Mesothelial cell of epicardium (in vitro differentiated cells): ENCODE results near the gene CLASP1. TPM values are rescaled to one million over a fixed set of nuclear protein-coding genes. Genes with fewer than 3 reads are reported as not detected.
"Not testable (repeated sequence)": the region's sequence is repeated elsewhere in the genome, so short reads cannot be mapped to it uniquely, and the experiment has no call there.

Experiments used
- DNase-seq, 2 experiments: peaks; one replicate each; pipeline ENCODE4 v3.0.0; 2021; ENCODE audit warnings: low spot score in 2 of 2; ENCODE audit not compliant: unreplicated experiment in 2 of 2
- H3K27ac Mint-ChIP-seq: 2 replicates; pipeline ENCODE4 v1.8.0; 2021; ENCODE audit warnings: mixed read lengths
- H3K27me3 Mint-ChIP-seq: 2 replicates; pipeline ENCODE4 v1.8.0; 2021; ENCODE audit warnings: low read depth, mixed read lengths
- H3K36me3 Mint-ChIP-seq: 2 replicates; pipeline ENCODE4 v1.8.0; 2021; ENCODE audit warnings: mixed read lengths
- H3K4me1 Mint-ChIP-seq: 2 replicates; pipeline ENCODE4 v1.8.0; 2021; ENCODE audit warnings: mixed read lengths
- H3K4me3 Mint-ChIP-seq: 2 replicates; pipeline ENCODE4 v1.8.0; 2021; ENCODE audit warnings: mild to moderate bottlenecking, moderate library complexity, mixed read lengths
- H3K9me3 Mint-ChIP-seq: 2 replicates; pipeline ENCODE4 v1.8.0; 2021; ENCODE audit warnings: mixed read lengths
- total RNA-seq: library from RNA; stranded (reverse); gene quantifications from 3 replicates; pipeline ENCODE4 v1.2.1, GENCODE V29; 2021
- TF ChIP-seq, protein P1 (sequence below): fragments of 200-600 bp; sonication (generic); IDR thresholded peaks from one replicate; pipeline ENCODE4 v1.5.0; 2021; ENCODE audit warnings: antibody characterized with exemption; ENCODE audit not compliant: unreplicated experiment

Gene CLASP1
- total RNA-seq, 1 donor from 2014 or later: 99.8 TPM

DNA sequence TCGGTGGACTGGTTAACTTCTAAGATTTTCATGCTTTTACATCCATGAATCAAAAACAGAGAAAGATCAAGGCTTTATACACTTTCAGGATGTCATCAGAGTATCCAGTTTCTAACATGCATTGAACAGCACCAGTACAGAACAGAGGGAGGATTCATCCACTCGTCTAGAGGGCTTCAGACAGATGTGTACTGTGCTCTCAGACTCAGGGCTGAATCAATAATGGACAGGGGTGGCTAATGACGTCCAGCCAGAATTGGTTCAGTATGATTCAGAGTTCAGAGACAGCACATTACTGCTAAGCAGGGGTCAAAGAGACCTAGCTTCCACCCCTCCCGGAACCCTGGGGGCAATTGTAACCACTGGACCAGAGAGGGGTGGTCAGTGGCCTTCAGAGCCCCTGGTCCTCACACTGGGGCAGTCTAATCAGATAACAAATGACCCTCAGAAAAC lies 81.3 kb downstream of the CLASP1 start:
- Mint-ChIP-seq H3K27me3 (no peaks in the 10 kb centered on the region), H3K4me1 (peaks cover 33% of the 10 kb centered on the region), H3K4me3 (no peak overlapping the region), H3K27ac (no peak overlapping the region), H3K9me3 (peaks cover 6% of the 10 kb centered on the region), H3K36me3 (peaks cover 6% of the 10 kb centered on the region)
- no peak for DNase-seq
- TF ChIP-seq, protein P1, sequence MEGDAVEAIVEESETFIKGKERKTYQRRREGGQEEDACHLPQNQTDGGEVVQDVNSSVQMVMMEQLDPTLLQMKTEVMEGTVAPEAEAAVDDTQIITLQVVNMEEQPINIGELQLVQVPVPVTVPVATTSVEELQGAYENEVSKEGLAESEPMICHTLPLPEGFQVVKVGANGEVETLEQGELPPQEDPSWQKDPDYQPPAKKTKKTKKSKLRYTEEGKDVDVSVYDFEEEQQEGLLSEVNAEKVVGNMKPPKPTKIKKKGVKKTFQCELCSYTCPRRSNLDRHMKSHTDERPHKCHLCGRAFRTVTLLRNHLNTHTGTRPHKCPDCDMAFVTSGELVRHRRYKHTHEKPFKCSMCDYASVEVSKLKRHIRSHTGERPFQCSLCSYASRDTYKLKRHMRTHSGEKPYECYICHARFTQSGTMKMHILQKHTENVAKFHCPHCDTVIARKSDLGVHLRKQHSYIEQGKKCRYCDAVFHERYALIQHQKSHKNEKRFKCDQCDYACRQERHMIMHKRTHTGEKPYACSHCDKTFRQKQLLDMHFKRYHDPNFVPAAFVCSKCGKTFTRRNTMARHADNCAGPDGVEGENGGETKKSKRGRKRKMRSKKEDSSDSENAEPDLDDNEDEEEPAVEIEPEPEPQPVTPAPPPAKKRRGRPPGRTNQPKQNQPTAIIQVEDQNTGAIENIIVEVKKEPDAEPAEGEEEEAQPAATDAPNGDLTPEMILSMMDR: no peak

DNA sequence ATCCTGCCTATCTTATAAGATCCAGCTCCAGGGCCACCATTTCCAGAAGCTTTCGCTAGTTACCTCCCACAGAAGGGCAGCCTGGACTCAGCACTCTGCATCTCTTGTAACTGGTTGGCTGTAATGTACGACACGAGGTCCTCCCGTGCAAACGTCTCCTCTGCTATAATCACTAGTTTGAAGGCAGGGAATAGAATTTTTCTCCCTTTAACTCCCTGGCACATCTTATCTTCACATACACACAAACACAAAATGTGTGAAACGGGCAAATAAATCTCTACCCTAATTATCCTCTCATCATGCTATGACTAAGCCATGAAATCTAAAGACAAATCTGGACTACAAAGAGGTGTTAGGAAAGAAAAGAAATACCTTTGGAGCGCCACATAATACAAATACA lies 81.8 kb downstream of the CLASP1 start:
- Mint-ChIP-seq H3K36me3 (peaks cover 6% of the 10 kb centered on the region), H3K4me1 (peaks cover 34% of the 10 kb centered on the region), H3K27me3 (no peaks in the 10 kb centered on the region), H3K27ac (no peak overlapping the region), H3K9me3 (peaks cover 6% of the 10 kb centered on the region), H3K4me3 (no peak overlapping the region)
- DNase-seq: no peak
- TF ChIP-seq, protein P1: no peak

DNA sequence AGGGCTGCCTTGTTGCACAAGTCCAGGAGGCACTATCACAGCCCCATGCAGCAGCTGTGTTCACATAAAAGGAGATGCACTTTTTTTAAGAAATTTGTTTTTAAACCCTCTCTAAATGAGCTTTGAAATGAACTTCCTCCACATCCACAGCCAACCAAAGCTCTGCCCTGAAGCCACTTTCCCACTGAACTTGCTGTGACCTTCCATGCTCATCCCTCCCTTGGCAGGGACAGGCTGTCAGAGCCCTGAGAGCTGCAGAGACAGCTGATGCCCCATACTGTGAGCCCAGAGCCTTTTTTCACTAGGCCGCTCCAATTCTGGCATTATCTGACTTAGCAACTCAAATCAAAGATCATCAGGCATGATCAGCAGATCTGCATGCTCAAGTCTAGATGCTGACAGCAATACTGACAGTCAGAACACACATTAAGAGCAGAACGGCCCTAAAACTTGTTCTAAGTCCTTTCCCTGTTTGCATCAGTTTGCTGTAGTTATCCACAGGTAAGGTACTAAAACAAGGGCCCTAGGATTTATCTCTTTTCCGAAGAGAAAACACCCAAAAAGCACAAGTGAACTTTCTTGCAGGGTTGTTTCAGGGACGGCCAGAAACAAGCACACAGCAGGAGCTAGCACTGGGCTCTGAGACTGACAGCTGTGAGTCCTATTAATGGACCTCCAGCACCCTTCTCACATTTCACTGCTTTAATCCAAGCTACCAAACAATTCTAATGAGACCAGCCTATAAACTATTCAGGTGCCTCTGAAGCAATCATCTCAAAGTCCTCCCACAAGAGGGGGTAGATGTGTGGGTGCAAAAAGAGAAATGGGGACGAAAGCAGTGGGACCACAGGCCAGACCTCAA lies 83.6 kb downstream of the CLASP1 start:
- peaks cover 6% of the 10 kb centered on the region for H3K9me3 Mint-ChIP-seq
- no peak overlapping the region for H3K4me3 Mint-ChIP-seq
- H3K36me3 Mint-ChIP-seq: peaks cover 3% of the 10 kb centered on the region
- peak overlapping the region; percentile 84 for H3K27ac Mint-ChIP-seq
- H3K4me1 Mint-ChIP-seq: peaks cover 34% of the 10 kb centered on the region
- no peaks in the 10 kb centered on the region for H3K27me3 Mint-ChIP-seq
- DNase-seq: no peak
- TF ChIP-seq, protein P1: no peak

DNA sequence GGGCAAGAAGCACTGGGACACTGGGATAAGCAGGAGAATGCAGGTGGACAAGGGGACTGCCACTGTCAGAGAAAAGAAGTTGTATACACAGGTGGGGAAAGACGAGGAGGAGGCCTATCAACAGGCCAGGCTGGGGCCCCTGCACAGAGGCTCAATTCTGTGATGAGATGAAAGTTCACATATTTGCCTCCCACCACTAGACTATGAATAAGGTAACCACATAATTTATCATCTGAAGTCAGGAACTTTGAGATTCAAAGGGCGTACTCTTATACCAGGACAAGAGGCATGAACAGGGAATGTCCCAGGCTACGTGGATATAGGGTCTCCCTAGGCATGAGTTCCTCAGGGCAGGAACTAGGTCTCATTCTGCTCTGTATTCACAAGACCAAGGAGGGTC lies 84.4 kb downstream of the CLASP1 start:
- Mint-ChIP-seq H3K4me1 (peaks cover 27% of the 10 kb centered on the region), H3K36me3 (peaks cover 3% of the 10 kb centered on the region), H3K4me3 (no peak overlapping the region), H3K9me3 (peaks cover 6% of the 10 kb centered on the region), H3K27ac (peak overlapping the region; percentile 84), H3K27me3 (no peaks in the 10 kb centered on the region)
- TF ChIP-seq, protein P1: no peak
- no peak for DNase-seq

DNA sequence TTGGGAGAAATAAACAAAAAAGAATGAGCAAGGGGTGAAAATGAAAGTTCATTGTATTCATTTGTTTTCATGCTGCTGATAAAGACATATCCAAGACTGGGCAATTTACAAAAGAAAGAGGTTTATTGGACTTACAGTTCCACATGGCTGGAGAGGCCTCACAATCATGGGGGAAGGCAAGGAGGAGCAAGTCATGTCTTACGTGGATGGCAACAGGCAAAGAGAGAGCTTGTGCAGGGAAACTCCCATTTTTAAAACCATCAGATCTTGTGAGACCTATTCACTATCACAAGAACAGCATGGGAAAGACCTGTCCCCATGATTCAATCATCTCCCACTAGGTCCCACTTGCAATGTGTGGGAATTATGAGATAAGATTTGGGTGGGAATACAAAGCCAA lies 85.5 kb downstream of the CLASP1 start:
- not testable (repeated sequence) for DNase-seq, H3K27ac Mint-ChIP-seq, H3K27me3 Mint-ChIP-seq, H3K4me3 Mint-ChIP-seq, H3K36me3 Mint-ChIP-seq, H3K9me3 Mint-ChIP-seq
- peaks cover 24% of the 10 kb centered on the region for H3K4me1 Mint-ChIP-seq

DNA sequence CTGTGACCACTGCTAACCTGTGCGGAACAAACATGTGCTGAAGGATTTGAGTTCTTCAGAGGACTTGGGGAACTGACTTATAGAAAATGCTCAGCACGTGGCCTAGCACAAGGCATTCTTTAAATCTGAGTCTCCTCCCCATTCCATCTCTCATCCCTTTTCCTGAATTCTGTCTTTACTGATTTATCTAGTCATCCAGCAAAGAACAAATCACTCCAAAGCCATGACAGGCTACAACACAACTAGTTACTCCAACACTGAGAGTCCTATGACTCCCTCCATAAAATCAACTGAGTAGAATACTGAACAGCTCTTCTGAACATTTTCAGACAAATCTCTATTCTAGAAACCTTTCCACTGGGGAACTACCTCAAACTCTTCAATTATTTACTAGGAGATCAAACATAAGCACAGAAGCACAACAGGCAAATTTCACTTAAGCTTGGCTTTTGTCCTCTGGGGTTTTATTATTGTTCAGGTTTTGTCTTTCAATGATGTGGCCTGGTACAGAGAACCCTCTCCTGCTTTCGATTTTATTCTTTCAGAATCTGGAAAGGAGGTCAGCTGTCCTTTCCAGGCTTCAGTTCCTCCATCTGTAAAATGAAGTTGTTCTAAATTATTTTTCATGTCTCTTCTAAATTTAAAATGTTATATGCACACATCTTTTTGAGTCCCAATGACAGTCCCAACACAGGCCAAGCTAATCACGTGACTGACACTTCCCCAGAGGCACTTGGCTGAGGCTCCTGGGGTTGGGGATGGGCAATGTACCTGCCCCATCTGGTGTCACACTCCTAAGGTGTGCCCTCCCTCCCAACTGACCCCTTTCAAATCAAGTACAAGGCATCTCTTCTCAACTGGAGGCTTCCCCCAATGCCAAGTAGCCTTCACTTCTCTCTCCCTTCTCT lies 86.7 kb downstream of the CLASP1 start:
- Mint-ChIP-seq H3K4me3 (no peak overlapping the region), H3K9me3 (peaks cover 6% of the 10 kb centered on the region), H3K36me3 (peaks cover 3% of the 10 kb centered on the region), H3K4me1 (peaks cover 24% of the 10 kb centered on the region), H3K27me3 (no peaks in the 10 kb centered on the region), H3K27ac (no peak overlapping the region)
- DNase-seq: no peak
- TF ChIP-seq, protein P1: no peak
